Erythroblast (primary cell): ENCODE data around the gene CHRM5.

Experiments used
- GATA1 ChIP-seq: IDR thresholded peaks from 2 replicates; pipeline ENCODE4 v1.6.1; 2011; ENCODE audit warnings: low read depth, mild to moderate bottlenecking, control low read depth, low read length, moderate library complexity
- POLR2A ChIP-seq: IDR thresholded peaks from 2 replicates; pipeline ENCODE4 v1.6.1; 2011; ENCODE audit warnings: mild to moderate bottlenecking, low read length

DNA sequence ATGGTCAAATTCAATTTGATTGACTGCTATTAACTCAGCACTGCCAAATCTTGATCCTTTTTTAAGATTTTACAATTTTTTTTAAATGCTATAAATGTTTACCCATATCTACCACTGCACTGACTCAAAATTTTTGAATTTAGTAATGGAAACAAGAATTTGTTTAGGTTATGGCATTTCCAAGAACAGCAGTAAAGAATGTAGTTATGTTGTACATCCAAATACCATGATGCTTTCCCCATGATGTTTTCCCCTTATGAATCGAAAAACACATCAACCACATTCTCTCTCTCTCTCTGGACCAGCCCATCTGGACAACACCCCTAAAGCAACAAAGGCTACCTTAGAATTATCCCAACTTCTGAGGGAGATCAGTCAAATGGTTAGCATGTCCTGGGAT, 14.2 kb downstream of the CHRM5 start:
- TF ChIP-seq POLR2A (no peak), GATA1 (no peak)
